SU-DHL-6 (cell line): ENCODE results near the gene IRF2.

Source experiments
- H2AFZ ChIP-seq: fragments of 200-600 bp; sonication (generic); 2 replicates; pipeline ENCODE4 v1.6.1; 2014; ENCODE audit warnings: low read depth, mild to moderate bottlenecking, moderate library complexity, mixed read lengths, antibody characterized with exemption, low read length; ENCODE audit not compliant: severe bottlenecking
- H3F3A ChIP-seq: fragments of 200-600 bp; shearing (Covaris generic); 2 replicates; pipeline ENCODE4 v1.6.0; 2016; ENCODE audit warnings: antibody characterized with exemption, mild to moderate bottlenecking; ENCODE audit not compliant: insufficient read depth
- H3K27ac ChIP-seq: fragments of 200-600 bp; sonication (generic); 2 replicates; pipeline ENCODE4 v1.5.1; 2016; ENCODE audit warnings: low read depth, mild to moderate bottlenecking, low read length, moderate library complexity, mixed read lengths
- H3K27me3 ChIP-seq: fragments of 200-600 bp; sonication (generic), shearing (Covaris generic); 2 replicates; pipeline ENCODE4 v1.6.0; 2014; ENCODE audit warnings: mild to moderate bottlenecking, low read length
- H3K36me3 ChIP-seq: fragments of 200-600 bp; sonication (generic); 2 replicates; pipeline ENCODE4 v1.6.1; 2014; ENCODE audit warnings: mild to moderate bottlenecking, low read length, mixed read lengths
- H3K4me2 ChIP-seq: fragments of 300-600, 200-600 bp; shearing (Covaris generic), sonication (generic); 2 replicates; pipeline ENCODE4 v1.6.0; 2014; ENCODE audit warnings: low read length, low read depth, mild to moderate bottlenecking; ENCODE audit not compliant: poor library complexity, severe bottlenecking
- H3K4me3 ChIP-seq: fragments of 200-600 bp; sonication (generic); 2 replicates; pipeline ENCODE4 v1.5.1; 2014; ENCODE audit warnings: antibody characterized with exemption, low read length, mild to moderate bottlenecking, mixed read lengths; ENCODE audit not compliant: insufficient read depth, poor library complexity, severe bottlenecking
- H3K79me2 ChIP-seq: fragments of 200-600 bp; sonication (generic); 2 replicates; pipeline ENCODE4 v1.6.1; 2014; ENCODE audit warnings: mild to moderate bottlenecking, low read length, moderate library complexity; ENCODE audit not compliant: insufficient read depth
- H3K9ac ChIP-seq: fragments of 200-600 bp; sonication (generic); 2 replicates; pipeline ENCODE4 v1.7.0; 2014; ENCODE audit warnings: mild to moderate bottlenecking, low read length
- H3K9me2 ChIP-seq: fragments of 200-600 bp; sonication (generic); replicated peaks from 2 replicates; pipeline ENCODE4 v1.6.1; 2014; ENCODE audit warnings: low read length; ENCODE audit not compliant: insufficient read depth
- H3K9me3 ChIP-seq: fragments of 200-600 bp; sonication (generic); 2 replicates; pipeline ENCODE4 v1.6.1; 2014; ENCODE audit warnings: low read length, mixed read lengths; ENCODE audit not compliant: insufficient read depth
- H4K20me1 ChIP-seq: fragments of 200-600 bp; sonication (generic); 2 replicates; pipeline ENCODE4 v1.6.1; 2014; ENCODE audit warnings: low read depth, mild to moderate bottlenecking, antibody characterized with exemption, low read length, moderate library complexity, mixed read lengths
- CTCF ChIP-seq: fragments of 200-600 bp; sonication (generic); IDR thresholded peaks from one replicate; pipeline ENCODE4 v1.5.1; 2017; ENCODE audit warnings: antibody characterized with exemption, mild to moderate bottlenecking, low read length, moderate library complexity; ENCODE audit not compliant: insufficient read depth, poor library complexity, severe bottlenecking
- EZH2phosphoT487 ChIP-seq: fragments of 200-600 bp; sonication (generic), shearing (Covaris generic); conservative IDR thresholded peaks from 2 replicates; pipeline ENCODE4 v1.6.1; 2018; ENCODE audit warnings: mild to moderate bottlenecking, antibody characterized with exemption, low read length, moderate library complexity, mixed read lengths

Gene IRF2

DNA sequence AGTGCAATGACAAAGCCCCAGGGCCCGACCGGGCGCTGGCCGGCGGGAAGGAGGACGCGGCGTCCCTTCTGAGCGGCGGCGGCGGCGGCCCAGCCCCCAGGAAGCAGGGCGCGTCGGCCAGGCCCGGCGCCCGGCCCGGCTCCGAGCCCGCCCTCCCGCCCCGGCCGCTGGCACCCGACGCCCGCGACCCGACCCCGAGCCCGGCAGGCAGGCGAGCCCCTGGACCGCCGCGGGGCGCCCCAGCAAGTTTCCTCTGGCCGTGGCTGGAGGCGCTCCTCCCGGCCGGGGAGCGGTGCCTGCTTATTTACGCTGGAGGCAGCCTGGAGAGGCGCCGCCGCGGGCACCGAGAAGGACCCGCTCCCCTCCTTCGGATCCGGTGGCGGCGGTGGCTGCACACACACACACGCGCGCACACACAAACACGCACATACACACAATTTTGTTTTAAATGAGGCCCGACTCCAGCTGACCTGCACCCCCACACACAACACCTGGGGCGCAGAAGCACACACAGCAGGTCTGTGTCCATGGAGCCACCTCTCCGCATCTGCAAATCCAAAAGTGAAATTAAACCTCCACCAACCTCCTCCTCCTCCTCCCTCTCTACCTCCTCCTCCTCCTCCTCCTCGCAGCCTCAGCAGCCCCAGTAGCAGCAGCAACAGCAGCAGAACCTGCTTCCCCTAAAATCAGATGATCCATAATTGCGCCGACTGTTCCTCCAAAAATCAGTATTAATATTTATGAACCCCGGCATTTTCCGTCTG lies 669 bp downstream of the IRF2 start:
- TF ChIP-seq EZH2phosphoT487 (no peak), CTCF (no peak)
- Histone ChIP-seq H3K79me2 (peaks cover 45% of the 10 kb centered on the region), H3F3A (peaks cover 23% of the 10 kb centered on the region), H3K36me3 (no peaks in the 10 kb centered on the region), H3K4me2 (peak overlapping the region; percentile 91), H2AFZ (peak overlapping the region; percentile 55), H3K4me3 (peak overlapping the region; percentile 97), H4K20me1 (no peaks in the 10 kb centered on the region), H3K9me2 (no peaks in the 10 kb centered on the region), H3K27ac (peak overlapping the region; percentile 87), H3K27me3 (no peaks in the 10 kb centered on the region), H3K9me3 (no peaks in the 10 kb centered on the region), H3K9ac (peak overlapping the region; percentile 80)

DNA sequence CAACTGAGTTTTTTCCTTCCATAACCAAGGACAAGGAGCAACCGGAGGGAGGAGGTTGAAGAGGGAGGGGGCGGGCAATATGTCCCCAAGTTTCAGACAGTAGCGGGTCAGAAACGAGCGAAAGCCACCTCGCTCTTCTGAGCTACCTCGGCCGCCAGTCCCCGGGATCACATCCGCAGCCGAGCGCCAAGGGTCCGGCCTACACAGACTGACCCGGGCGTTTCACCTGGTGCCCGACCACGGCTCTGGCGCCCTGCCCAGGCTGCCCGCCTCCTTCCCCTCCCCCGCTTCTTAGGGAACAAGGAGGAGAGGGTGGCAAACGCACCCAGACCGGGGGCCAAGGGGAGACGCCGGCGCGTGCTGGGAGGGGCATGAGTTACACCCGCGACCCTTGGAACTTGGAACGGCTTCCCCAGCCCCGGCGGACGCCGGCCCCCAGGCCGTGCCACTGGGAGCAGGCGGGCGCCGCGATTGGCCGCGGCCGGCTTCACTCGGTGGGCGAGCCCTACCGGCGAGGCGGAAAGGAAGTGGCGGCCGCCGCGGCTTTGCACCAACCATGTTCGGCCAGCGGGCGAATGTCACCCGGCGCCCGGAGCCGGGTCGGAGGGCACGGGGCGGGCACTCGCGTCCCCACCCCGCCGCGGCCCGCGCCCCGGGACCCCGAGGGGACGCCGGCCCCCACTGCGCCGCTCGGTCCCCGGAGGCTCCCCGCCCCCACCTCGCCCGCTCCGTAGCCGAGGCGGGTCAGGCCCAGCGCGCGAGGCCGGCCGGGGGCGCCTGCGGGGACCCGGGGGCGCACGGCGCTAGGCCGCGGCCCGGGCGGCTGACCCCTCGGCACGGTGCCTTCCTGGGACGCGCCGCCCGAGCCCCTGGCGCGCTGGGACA lies 1.5 kb downstream of the IRF2 start:
- H3K27ac ChIP-seq = peak overlapping the region; percentile 62
- H3K9ac ChIP-seq = peak overlapping the region; percentile 80
- no peak for TF ChIP-seq CTCF
- no peak for TF ChIP-seq EZH2phosphoT487
- no peaks in the 10 kb centered on the region for H3K9me3 ChIP-seq
- no peaks in the 10 kb centered on the region for H3K36me3 ChIP-seq
- no peaks in the 10 kb centered on the region for H3K9me2 ChIP-seq
- H4K20me1 ChIP-seq = no peaks in the 10 kb centered on the region
- H3K79me2 ChIP-seq = peaks cover 50% of the 10 kb centered on the region
- no peaks in the 10 kb centered on the region for H3K27me3 ChIP-seq
- peak overlapping the region; percentile 97 for H3K4me3 ChIP-seq
- peaks cover 23% of the 10 kb centered on the region for H3F3A ChIP-seq
- H2AFZ ChIP-seq = peak overlapping the region; percentile 75
- peak overlapping the region; percentile 65 for H3K4me2 ChIP-seq

DNA sequence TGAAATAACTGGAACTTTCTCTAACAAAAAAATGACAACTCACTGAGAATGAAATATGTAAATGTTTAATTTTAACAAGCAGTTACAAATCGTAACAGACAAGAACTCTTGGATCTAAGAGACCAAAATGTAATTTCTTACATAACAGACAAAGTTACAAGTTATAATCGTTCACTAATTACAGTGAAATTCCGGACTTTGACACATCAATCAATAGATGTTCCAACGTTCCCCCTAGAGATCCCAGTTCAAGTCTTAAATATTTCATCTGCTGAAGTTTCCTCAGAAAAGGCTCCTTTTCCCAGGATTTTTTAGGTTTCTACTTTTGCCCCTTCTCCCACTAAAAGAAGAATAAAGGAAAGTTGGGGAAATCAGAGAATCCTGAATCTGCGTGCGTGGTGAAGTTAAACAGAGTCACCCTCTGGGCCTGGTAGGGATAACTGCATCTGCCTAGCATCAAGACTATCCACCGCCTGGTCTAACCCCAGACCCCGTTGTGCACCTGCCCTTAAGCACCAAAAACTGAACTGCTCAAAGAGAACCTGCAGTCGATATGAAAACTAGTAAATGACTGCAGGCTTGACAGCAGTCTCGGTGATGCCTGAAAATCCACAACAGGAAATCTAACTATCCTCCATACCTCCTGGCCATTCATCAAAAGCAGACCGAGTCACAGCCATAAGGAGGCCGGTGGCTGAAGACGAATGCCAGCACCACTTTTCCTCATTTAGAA lies 2.3 kb downstream of the IRF2 start:
- H3F3A ChIP-seq = peaks cover 20% of the 10 kb centered on the region
- H4K20me1 ChIP-seq = no peaks in the 10 kb centered on the region
- H2AFZ ChIP-seq = no peak overlapping the region
- no peaks in the 10 kb centered on the region for H3K27me3 ChIP-seq
- H3K36me3 ChIP-seq = no peaks in the 10 kb centered on the region
- peak overlapping the region; percentile 65 for H3K4me2 ChIP-seq
- peaks cover 58% of the 10 kb centered on the region for H3K79me2 ChIP-seq
- peak overlapping the region; percentile 80 for H3K9ac ChIP-seq
- no peaks in the 10 kb centered on the region for H3K9me2 ChIP-seq
- TF ChIP-seq EZH2phosphoT487 = no peak
- TF ChIP-seq CTCF = no peak
- H3K27ac ChIP-seq = peak overlapping the region; percentile 62
- peak overlapping the region; percentile 97 for H3K4me3 ChIP-seq
- H3K9me3 ChIP-seq = no peaks in the 10 kb centered on the region
